Measurements from ENCODE around the gene TMEM9.

The TMEM9 gene

DNA sequence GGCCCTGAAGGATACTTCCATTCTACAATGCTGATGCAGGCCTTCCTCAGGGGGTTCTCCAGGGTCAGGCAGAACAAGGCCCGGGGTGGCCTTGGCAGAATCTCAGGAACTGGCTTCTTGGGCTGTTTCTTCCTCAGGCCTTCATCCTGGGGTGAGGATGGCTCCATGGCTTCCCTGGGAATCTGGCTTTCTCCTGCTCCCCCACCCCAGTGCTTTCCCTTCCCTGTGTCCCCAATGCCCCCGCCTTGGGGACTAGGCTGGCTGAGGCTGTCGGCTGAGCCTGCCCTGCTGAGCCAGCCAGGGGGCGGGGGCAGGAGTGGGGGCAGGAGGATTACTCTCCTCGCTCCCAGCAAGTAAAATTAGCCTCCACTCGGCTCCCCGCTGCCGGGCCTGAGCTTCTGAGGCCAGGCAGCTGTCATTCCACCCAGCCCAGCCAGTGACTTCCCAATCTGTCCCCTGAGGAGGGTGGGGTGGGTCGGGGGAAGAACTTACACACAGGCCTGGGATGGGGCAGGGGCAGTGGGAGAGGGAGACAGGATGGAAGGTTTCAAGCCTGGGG, 42.0 kb downstream of the TMEM9 start, which contains the start of gene CACNA1S:
TSS of gene CACNA1S (minus strand) at position 254 of the 559 bp plus-strand sequence. CDS start at position 167, 87 bp downstream.
- H3K27ac ChIP-seq, result no peak within 1 kb of the TSS

DNA sequence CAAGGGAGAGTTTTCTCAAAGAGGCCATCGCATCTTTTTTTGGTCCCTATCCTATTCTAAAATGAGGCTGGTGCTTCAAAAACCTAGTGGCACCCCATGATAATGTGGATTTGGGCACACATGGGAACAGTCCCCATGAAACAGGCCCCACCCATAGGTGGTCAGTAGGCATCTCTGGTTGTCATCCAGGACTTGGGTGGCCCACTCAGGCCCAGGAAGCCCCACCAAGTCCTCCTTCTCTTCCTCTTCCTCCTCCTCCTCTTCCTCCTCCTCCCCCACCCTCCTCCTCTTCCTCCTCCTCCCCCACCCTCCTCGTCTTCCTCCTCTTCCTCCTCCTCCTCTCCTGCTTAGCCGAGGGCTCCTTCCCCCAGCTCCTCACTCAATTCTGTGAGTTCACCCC, 42.6 kb downstream of the TMEM9 start:
- H3K27ac ChIP-seq, result no peak overlapping the region
- DNase-seq (ENCODE audit: low read depth, low spot score), result no peak

More for the DNA sequence above, 42.0 kb downstream of the TMEM9 start, which contains the start of gene CACNA1S:
- DNase-seq (ENCODE audit: low read depth, low spot score), result no peak

DNA sequence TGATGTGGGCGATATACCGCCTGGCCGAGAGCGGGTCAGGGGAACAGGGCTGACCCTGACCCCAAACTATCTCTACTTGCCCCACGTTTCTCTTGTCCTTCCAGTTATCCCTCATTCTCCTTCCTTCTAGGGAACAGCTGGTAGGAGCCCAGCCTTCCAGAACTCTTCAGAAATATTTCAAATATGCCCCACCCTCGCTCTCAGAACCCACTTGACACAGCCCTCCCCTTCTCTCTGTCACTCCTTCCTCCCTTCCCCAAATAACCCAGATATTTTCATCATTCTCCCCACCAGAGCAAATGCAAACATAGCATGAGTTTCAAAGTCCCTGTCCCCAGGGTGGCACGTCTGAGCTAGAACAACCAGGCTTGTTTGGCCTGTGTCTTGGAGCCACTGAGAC, 43.1 kb downstream of the TMEM9 start:
- no peak for DNase-seq (ENCODE audit: low read depth, low spot score)
- H3K27ac ChIP-seq, result no peak overlapping the region

DNA sequence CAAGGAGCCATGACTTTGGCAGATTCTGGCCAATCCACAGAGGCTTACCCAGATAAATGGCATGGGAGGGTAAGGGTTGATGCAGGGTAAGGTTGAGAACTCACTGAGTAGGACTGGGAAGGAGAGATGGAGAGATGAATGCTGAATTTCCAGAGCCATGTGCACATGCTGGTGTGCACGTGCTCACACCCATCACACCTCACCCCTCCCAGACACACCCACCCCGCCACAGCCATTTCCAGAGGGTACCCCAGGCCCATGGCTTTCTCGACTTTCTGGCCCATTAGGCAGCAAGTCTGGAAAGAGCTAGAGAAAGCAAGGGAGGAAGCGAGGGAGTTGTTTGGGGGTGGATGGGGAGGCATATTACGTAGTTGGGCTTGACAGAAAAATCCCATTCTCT, 43.7 kb downstream of the TMEM9 start:
- no peak overlapping the region for H3K27ac ChIP-seq
- DNase-seq (ENCODE audit: low read depth, low spot score), result no peak

DNA sequence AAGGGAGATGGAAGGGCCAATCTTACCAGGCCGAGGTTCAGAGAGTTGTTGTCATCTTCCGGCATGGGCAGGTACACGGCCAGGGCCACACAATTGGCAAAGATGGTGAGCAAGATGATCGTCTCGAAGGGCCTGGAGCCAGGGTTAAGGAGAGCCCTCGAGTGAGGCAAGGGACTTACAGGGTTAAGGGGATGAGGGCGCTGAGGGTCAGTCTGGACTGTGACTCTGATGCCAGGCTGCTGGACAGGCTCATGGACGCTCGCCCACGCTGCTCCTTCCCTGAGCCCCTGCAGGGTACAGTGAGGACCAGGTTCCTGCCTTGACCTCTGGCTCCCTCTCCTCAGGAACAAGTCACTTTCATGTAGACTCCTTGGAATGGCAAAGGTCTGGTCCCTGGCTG, 44.1 kb downstream of the TMEM9 start:
- DNase-seq (ENCODE audit: low read depth, low spot score), result no peak

DNA sequence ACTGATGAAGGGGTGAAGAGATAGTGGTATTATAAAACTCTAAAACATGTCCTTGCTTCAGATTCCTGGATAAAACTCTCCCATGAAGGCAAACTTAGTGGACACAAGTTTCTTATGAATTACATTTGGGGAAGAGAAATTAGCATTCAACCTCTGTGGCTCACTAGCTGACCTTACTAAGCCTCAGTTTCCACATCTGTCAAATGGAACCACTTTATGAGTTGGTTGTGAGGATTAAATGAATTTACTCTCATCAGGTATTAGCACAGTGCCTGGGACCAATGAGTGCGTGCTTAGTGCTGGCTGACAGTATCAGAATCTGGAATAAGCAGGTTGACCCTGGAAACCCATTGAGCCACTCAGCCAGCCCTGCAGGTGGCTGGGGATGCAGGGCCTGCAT, 44.6 kb downstream of the TMEM9 start:
- no peak for DNase-seq (ENCODE audit: low read depth, low spot score)

More for the DNA sequence above, 44.1 kb downstream of the TMEM9 start:
- no peak overlapping the region for H3K27ac ChIP-seq

DNA sequence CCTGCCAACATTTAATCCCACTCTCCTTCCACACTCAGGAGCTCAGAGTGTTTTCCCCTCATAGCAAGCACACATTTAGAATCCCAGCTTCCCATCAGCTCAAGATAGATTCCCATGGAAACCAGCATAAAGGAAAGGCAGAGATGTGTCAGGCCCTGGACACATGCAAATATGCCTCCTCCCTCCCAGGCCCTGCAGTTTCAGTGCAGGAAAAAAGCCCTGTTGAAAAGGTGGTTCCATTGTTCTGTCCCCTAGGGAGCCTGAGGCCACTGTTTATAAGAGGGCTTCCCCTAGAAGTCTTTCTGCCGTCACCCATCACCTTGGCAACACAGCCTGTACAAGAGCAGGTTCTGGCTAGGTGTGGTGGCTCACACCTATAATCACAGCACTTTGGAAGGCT, 45.7 kb downstream of the TMEM9 start:
- no peak for DNase-seq (ENCODE audit: low read depth, low spot score)
- H3K27ac ChIP-seq, result no peak overlapping the region

More for the DNA sequence above, 44.6 kb downstream of the TMEM9 start:
- no peak overlapping the region for H3K27ac ChIP-seq

DNA sequence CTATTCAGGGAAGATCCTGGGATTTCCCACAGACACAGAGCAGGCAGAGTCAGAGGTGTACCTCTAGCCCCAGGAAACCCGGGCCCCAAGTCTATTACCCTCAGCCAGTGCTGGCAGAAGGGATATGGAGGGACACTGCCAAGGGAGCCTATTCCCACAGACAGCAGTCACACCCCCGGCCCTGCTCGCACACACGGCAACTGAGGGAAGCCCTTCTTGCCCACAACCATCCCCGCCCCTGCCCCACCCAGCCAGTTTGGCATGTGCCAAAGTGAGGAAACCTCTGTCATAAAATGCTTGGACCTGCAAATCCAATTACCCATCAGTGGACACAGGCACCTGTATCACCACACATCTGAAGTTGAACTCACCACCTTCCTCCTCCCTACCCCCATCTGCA, 48.6 kb downstream of the TMEM9 start:
- DNase-seq (ENCODE audit: low read depth, low spot score), result no peak

DNA sequence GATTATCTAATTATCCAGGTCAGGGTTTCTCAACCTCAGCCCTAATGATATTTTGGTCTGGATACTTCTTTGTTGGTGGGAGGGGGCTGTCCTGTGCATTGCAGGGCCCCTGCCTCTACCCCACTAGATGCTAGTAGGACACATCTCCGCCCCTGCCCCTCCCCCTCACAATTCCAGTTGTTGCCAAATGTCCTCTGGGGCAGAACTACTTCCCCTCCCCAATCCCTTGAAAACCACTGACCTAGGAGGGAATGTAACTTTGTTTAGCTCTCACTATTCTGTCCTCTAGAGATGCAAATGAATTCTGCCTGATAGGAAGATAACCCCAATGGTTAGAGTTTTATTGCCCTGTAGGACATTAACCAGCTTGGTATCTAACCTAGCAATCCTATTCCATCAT, 50.1 kb downstream of the TMEM9 start:
- no peak for DNase-seq (ENCODE audit: low read depth, low spot score)
- H3K27ac ChIP-seq, result no peak overlapping the region

More for the DNA sequence above, 48.6 kb downstream of the TMEM9 start:
- no peak overlapping the region for H3K27ac ChIP-seq

DNA sequence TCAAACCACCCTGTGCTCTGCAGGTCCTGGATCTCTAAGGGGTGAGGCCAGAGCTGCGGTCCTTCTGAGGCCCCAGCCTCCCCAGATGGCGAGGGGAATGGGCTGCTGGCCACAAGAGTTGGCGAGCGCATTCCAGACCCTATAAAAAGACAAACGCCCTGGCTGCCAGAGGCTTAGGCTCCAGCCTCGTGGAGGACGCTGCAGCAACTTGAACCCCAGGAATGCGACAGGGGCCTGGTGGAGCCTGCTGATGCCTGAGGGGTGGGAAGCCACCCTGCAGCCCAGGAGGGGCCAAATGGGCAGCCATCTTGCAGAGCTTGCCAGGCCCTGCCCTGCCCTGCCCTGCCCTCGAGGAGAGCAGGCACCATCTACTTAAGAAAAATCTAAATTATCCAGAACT, 50.6 kb downstream of the TMEM9 start:
- no peak for DNase-seq (ENCODE audit: low read depth, low spot score)
- no peak overlapping the region for H3K27ac ChIP-seq

DNA sequence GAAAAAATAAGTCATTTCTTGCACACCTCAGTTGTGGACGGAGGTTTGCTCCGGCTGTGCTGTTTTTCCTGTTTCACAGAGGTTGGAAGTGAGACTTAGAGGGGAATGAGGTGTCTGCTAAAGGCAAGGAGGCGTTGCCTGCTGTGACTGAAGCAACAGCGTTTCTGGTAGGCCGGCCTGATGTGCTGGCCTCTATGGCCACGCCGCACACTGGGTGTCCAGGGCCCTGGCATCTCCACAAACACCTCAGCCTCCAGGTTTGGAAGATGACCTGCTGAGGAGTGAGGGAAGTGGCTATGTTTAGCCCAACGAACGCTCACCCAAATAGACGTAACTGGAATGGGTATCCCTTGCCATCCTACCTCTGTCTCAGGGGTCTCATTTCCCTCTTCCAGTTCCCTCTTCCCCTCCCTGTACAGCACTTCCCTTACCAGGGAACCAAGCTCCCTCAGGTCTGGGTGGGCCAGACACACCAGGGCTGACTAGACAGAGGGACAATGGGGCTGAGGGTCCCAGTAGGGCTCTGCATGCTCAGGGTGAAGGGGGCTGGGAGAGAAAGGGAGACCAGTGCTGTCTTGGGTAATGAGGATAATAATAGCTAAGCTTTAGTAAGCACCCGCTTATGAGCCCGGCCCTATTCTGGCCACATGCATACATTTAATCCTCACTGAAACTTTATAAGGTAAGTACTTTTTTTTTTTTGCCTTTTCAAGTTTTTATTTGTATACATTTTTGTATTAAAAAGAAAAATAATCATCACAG, 53.9 kb downstream of the TMEM9 start:
- H3K27ac ChIP-seq, result no peak overlapping the region
- no peak for DNase-seq (ENCODE audit: low read depth, low spot score)

DNA sequence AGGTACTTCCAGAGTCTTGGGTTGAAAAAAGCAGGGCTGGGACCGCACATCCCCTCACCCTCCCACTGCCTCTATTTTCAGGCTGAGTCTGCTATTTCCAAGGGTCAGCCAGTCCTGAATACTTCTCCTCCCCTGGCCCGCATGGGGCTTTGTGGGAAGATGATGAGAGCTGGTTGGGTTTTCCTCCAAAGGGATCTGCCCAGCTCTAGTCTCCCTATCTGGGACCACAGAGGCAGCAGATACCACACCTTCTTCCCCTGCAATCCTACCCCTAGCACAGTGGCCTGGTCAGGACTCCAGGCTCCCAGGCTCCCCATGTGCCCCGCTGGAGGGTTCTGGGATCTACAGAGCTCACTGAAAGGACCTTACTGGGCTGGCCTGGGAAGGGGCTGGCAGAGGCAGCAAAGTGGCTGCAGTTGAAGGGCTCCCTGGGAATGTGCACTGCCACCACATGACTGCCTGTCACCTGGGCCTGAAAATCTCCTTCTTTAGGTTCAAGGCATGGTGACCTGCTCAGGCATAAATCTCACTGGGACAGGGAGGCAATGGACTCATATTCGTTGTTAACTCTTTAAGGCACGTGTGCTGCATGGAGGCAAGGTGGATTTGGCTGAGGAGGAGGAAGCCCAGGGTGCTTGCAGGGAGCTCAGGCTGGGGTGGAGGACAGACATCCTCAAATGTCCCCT, 55.1 kb downstream of the TMEM9 start:
- H3K27ac ChIP-seq, result no peak overlapping the region
- no peak for DNase-seq (ENCODE audit: low read depth, low spot score)

DNA sequence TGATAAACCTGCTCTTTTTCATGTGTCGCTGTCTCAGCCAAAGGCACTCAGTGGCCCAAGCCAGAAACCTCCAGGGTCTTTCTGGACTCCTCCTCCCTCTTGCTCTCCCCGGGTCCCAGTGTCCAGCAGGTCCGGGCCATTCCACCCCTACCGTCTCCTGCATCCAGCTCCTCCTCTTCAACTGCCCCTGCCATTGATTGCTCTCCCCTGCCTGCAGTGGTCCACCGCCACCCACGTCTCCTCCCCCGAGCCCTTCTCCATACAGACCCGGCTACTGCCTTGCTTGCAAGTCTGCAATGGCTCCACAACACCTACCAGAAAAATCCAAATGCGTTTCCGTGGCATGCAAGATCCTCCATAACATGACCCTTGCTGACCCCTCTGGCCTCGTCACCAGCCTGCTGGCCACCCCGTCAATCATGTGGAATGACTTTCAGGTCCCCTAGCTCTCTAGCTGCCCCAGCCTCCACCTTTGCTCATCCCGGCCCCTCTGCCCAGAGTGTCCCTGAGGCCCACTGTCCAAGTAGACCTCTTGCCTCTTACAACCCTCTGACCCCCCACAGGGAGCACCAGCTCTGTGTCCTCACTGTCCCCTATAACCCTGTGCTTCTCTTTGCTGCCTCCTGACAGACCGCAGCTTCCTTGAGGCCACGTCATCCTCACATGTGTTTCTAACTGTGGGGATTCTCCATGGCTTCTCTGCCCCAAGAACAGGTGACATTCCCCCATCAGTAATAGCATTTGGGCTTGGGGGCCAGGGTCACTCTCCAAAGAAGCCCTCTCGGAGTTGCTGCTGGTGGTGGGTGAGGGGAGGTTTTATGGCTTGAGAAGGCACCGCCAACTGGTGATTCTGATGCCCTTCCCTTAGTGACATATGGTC, 57.1 kb downstream of the TMEM9 start:
- DNase-seq (ENCODE audit: low read depth, low spot score), result no peak
- no peak overlapping the region for H3K27ac ChIP-seq

DNA sequence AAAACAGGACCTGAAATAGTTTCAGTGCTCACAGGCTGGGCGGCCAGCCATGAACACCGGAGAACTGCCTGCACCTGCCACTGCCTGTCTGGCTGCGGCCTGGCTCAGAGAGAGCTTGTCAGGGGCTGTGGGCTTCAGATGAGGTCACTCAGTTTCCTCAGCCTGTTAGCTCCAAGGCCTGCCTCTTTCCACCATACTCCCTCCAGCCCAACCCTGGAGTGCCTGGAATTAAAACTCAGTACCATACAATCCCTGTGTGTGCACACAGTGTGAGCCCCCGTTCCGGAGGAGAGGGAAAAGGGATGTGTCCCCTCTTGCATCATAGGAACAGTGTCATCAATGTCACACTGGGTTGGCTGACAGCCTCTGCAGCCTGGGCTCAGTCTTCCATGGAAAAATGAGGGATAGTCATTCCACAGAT, 58.2 kb downstream of the TMEM9 start:
- DNase-seq (ENCODE audit: low read depth, low spot score), result no peak

DNA sequence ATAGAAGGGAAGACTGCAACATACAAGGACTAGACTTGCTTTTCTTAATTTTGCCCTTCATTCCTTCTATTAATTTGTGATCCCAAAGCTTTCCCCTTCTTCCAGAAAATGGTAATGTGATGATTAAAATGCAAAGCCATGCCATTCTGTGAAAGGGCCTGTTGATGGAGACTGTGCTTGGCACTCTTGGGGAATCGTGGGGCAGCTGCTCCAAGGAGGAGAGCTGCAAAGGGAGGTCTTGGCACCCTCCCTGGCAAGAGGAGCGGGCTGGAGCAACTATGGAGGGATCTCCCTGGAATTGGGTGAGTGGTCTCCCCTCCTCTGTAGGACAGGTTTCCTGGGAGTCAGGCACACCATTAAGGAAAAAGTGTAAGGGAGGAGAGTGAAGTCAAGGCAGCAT, 58.7 kb downstream of the TMEM9 start:
- no peak overlapping the region for H3K27ac ChIP-seq
- DNase-seq (ENCODE audit: low read depth, low spot score), result no peak

More for the DNA sequence above, 58.2 kb downstream of the TMEM9 start:
- no peak overlapping the region for H3K27ac ChIP-seq

DNA sequence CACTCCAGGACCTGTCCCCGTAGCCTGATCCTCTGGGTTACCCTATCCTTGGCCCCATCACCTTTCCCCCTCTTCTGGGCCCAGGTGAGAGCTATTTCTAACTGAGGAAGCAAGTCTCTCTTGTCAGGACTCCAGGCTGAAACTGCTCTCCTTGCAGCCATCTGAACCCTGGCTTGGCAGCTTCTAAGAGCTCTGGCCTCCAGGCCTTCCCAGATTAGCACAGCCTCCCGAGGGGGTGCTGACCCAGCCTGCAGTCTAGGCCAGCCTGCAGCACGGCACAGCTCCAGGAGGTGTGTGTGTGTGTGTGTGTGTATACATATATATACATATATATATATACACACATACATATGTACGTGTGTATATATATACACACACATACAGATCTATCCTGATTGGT, 59.4 kb downstream of the TMEM9 start:
- DNase-seq (ENCODE audit: low read depth, low spot score), result no peak

DNA sequence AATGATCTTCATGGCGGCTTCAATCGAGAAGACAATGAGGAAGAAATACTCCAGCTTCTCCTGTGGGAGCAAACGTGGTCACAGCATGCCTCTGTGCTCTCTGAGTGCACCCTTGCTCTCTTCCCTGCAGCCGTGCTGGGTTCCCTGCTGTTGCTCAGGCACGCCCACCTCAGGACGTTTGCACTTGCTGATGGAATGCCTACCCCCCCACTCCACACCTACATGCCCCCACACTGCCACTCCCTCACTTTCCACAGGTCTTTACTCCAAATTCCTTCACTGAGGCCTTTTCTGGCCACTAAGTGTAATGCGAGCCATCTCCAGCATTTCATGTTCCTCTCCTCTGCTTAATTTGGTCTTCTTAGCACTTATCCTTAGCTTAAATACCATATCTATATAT, 60.3 kb downstream of the TMEM9 start:
- no peak for DNase-seq (ENCODE audit: low read depth, low spot score)
- no peak overlapping the region for H3K27ac ChIP-seq

More for the DNA sequence above, 59.4 kb downstream of the TMEM9 start:
- H3K27ac ChIP-seq, result no peak overlapping the region

DNA sequence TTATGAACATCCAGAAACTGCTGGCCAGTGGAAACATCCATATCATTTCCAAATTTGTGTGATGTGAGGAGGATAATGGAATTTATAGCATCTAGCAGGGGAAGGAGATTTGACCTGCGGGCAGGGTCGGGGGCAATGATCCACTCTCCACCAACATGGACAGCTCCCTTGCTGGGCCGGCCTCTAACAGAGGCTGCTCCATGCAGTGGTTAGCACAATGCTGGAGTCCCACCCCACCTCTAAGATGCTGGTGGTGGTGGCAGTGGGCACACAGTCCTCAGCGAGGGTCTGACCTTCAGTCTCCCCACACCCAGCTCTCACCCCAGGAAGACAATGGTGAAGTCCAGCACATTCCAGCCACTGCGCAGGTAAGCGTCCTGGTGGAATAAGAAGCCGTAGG, 60.7 kb downstream of the TMEM9 start:
- H3K27ac ChIP-seq, result no peak overlapping the region
- DNase-seq (ENCODE audit: low read depth, low spot score), result no peak

DNA sequence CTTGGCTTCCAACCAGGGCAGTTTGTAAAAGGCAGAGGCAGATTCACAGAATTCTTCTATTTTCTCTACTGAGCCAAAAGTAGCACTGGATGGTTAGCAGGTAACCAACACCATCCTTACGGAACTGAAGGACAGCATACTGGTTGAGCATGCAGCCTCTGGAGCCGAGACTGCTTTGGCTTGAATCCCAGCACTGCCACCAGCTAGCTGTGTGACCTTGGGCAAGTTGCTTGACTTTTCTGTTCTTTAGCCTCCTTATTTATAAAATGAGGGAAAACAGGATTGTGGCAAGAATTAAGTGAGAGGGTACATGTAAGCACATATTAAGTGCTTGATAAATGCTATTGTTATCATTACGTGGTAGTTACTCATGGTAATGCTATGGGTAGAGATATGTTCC, 61.5 kb downstream of the TMEM9 start:
- DNase-seq (ENCODE audit: low read depth, low spot score), result no peak

DNA sequence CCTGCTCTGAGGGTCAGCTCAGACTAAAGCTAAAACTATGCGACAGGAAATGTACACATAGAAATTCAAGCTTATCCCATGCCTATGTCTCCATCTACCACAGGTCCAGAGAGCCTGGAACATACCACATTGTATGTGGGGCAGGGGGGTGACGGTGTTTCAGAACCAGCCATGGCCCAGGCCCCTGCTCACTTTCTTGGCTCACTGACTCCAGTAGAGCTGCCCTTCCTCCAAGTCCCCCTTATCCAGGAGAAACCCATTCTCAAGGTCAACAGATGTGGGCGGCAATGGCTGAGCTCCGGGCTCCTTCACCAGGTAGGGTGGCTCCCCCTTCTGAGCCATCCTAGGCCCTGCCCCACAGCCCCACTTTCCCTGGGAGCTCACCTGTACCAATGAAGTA, 63.0 kb downstream of the TMEM9 start:
- H3K27ac ChIP-seq, result no peak overlapping the region
- no peak for DNase-seq (ENCODE audit: low read depth, low spot score)

More for the DNA sequence above, 61.5 kb downstream of the TMEM9 start:
- no peak overlapping the region for H3K27ac ChIP-seq
